Erythroblast (primary cell): Measurements from ENCODE around the gene ZMAT5.

Experiments used
- GATA1 ChIP-seq: IDR thresholded peaks from 2 replicates; pipeline ENCODE4 v1.6.1; 2011; ENCODE audit warnings: low read depth, mild to moderate bottlenecking, control low read depth, low read length, moderate library complexity
- POLR2A ChIP-seq: IDR thresholded peaks from 2 replicates; pipeline ENCODE4 v1.6.1; 2011; ENCODE audit warnings: mild to moderate bottlenecking, low read length

- no peak for TF ChIP-seq POLR2A
- TF ChIP-seq GATA1, result no peak
These were observed 49.0 kb downstream of the ZMAT5 start for GRCh38 chr22:29717789-29718188.
